ENCODE measurements around the gene COPS9.

GRCh38 chr2:240165034-240165433 lies 28.9 kb upstream of the COPS9 start:
- TF ChIP-seq CTCF (IDR thresholded peaks at IDR 0.05; ENCODE audit: low read depth, low read length) (no peak), POLR2A (IDR thresholded peaks at IDR 0.05; ENCODE audit: extremely low read depth, insufficient read length) (no peak), MAX (IDR thresholded peaks at IDR 0.05; ENCODE audit: low read depth, low read length) (no peak), MYC (IDR thresholded peaks at IDR 0.05; ENCODE audit: low read depth, low read length) (no peak)

Data from NB4 (cell line).